Kidney epithelial cell (primary cell): ENCODE data around the gene TBL3. TPM values are rescaled to one million over a fixed set of nuclear protein-coding genes. Genes with fewer than 3 reads are reported as not detected.

ENCODE experiments used
- DNase-seq: peaks from one replicate; pipeline ENCODE4 v3.0.0-alpha.2; 2010; ENCODE audit warnings: low read depth
- H3K27me3 ChIP-seq: 2 replicates; pipeline ENCODE4 v1.6.0; 2011; ENCODE audit warnings: low read length; ENCODE audit not compliant: control insufficient read depth, insufficient read depth
- H3K36me3 ChIP-seq: 2 replicates; pipeline ENCODE4 v1.5.1; 2011; ENCODE audit warnings: low read length; ENCODE audit not compliant: control insufficient read depth, insufficient read depth
- H3K4me3 ChIP-seq: 2 replicates; pipeline ENCODE4 v1.5.1; 2011; ENCODE audit warnings: low read depth, mild to moderate bottlenecking, control low read depth, low read length
- total RNA-seq: library from RNA; depleted of rRNA; stranded (reverse); fragments of >200 nt; gene quantifications from 2 replicates; pipeline ENCODE4 v1.2.3, GENCODE V29; 2015
- TF ChIP-seq, protein P1 (sequence below): IDR thresholded peaks from 2 replicates; pipeline ENCODE4 v1.5.1; 2011; ENCODE audit warnings: mild to moderate bottlenecking, moderate library complexity, low read length, control low read depth, inconsistent platforms; ENCODE audit not compliant: insufficient read depth, poor library complexity, severe bottlenecking

Gene TBL3
- total RNA-seq, 1 donor from 2014 or later, result 70.3 TPM

DNA sequence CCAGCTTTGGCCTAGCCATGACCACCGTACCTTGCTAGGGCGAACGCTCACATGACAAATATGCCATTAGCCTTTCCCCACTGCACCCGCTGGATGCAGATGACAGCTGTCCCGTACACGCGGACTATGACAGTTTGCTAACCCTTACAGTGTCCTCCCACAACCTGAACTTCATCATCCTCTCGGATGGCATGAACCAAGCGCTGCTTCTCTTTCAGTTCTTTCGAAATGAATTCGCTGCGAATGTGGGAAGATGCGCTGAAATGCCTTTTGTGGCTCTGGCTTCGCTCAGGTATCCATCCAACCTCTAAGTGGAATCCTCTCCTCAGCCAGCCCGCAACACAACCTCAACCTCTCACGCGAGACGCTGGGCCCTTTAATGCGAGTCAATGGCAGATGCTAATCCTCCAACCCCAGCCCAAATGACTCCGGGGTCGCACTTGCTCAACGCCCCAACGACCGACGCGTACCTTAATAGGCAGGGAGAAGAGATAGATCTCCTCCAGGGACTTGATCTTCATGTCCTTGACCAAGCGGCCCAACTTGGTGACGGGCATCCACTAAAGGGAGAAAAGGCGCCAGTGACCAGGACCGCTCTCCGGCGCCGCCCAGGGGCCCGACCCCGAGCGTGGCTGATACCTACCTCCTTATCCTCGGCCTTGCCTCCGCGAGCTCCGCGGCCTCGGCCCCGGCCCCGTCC, 7.9 kb upstream of the TBL3 start:
- Histone ChIP-seq H3K4me3 (peak overlapping the region; percentile 75), H3K27me3 (no peaks in the 10 kb centered on the region), H3K36me3 (peaks cover 2% of the 10 kb centered on the region)
- TF ChIP-seq, protein P1, sequence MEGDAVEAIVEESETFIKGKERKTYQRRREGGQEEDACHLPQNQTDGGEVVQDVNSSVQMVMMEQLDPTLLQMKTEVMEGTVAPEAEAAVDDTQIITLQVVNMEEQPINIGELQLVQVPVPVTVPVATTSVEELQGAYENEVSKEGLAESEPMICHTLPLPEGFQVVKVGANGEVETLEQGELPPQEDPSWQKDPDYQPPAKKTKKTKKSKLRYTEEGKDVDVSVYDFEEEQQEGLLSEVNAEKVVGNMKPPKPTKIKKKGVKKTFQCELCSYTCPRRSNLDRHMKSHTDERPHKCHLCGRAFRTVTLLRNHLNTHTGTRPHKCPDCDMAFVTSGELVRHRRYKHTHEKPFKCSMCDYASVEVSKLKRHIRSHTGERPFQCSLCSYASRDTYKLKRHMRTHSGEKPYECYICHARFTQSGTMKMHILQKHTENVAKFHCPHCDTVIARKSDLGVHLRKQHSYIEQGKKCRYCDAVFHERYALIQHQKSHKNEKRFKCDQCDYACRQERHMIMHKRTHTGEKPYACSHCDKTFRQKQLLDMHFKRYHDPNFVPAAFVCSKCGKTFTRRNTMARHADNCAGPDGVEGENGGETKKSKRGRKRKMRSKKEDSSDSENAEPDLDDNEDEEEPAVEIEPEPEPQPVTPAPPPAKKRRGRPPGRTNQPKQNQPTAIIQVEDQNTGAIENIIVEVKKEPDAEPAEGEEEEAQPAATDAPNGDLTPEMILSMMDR, result peak; percentile 13
- DNase-seq, result no peak

DNA sequence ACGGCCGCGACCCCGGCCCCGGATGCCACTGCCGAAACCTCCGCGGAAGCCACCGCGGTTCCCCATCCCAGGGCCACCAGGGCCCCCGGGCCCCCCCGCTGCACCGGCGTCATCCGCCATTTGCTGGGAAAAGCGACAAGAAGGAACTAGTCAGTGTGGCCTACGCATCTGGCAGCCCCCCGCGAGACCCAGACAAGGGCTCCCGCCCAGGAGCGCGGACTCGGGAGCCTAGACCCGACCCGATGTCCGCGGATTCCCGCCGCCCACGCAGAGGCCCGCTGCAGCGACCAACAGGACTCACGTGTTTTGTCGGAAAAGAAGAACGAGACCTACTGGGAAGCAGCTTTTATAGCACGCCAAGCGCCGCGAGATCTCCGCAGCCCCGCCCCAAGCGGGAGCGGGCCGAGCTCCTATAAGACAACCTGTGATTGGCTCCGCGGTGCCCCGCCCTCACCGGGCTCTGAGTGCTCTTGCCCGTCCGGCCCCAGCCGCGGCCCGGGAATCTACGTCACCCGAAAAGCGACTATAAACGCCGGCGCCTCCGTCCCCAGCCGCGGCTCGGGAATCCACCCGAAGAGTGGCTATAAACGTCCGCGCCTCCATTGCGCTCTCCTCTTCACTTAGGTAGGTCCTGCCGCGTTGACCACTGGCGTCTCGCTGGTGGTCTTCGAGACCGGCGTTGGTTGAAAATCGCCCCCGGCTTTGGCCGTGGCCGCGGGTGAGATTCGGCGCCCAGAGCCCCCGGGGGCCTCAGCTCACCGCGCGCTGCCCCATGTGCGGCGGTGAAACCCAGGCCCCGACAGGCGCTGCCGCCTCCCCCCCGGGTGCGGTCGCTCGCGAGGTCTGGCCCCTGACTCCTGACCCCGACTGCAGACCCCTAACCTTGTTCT, 7.1 kb upstream of the TBL3 start, which contains the start of gene RPS2:
Gene RPS2 (minus strand): TSS at position 321 of the 890 bp plus-strand sequence. CDS start 201 bp downstream, at position 120.
- Histone ChIP-seq H3K27me3 (no peaks in the 10 kb centered on the region), H3K36me3 (peaks cover 2% of the 10 kb centered on the region), H3K4me3 (peak within 1 kb of the TSS; percentile 81)
- TF ChIP-seq, protein P1, result no peak
- DNase-seq, result peak; percentile 91

DNA sequence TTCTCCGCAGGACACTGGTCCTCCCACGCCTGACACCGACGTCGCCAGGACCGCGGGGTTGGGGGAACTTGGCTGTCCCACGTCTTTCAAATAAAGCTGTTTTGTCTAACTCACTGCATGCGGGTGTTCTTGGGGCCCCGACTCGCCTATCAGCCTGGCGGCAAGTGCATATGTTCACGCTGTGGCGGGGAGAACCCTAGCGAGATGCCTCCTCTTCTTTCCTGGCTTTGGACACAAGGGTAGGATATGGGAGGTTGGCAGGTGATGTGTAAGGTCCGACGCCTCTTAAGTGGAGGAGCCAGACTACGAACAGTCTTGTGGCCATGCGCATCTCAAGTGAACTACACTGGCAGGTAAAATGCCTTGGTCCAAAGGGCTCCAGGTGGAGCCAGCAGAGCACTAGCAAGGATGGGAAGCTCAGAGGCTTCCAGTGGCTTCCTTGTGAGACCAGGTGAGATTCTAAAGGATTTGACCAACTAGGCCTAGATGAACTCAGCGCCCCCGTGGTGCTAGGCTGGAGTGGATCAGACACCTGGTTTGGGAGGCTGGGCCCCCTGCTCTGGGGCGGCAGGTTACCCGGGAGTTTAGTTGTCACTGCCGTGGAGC, 6.4 kb upstream of the TBL3 start:
- no peaks in the 10 kb centered on the region for H3K27me3 ChIP-seq
- DNase-seq, result no peak
- peak overlapping the region; percentile 81 for H3K4me3 ChIP-seq
- peaks cover 2% of the 10 kb centered on the region for H3K36me3 ChIP-seq
- TF ChIP-seq, protein P1, result no peak

DNA sequence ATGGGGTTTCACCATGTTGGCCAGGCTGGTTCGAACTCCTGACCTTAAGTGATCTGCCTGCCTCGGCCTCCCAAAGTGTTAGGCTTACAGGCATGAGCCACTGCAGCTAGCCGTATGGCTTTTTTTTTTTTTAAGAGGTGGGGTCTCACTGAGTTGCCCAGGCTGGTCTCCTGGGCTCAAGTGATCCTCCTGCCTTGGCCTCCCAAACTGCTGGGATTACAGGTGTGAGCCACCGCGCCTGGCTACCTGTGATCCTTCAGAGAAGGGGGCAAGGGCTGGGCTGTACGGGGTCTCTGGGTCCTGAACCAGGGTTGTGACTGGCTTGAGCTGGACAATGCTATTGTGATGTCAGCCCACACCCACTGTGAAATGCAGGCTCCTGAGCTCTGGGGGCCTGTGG, 5.4 kb upstream of the TBL3 start, which contains the start of gene RNF151:
Gene RNF151 (plus strand): TSS at position 397 of the 400 bp plus-strand sequence. CDS start 26 bp downstream, outside the sequence.
- DNase-seq, result no peak
- peaks cover 2% of the 10 kb centered on the region for H3K36me3 ChIP-seq
- H3K27me3 ChIP-seq, result no peaks in the 10 kb centered on the region
- TF ChIP-seq, protein P1, result no peak
- H3K4me3 ChIP-seq, result peak within 1 kb of the TSS; percentile 81

DNA sequence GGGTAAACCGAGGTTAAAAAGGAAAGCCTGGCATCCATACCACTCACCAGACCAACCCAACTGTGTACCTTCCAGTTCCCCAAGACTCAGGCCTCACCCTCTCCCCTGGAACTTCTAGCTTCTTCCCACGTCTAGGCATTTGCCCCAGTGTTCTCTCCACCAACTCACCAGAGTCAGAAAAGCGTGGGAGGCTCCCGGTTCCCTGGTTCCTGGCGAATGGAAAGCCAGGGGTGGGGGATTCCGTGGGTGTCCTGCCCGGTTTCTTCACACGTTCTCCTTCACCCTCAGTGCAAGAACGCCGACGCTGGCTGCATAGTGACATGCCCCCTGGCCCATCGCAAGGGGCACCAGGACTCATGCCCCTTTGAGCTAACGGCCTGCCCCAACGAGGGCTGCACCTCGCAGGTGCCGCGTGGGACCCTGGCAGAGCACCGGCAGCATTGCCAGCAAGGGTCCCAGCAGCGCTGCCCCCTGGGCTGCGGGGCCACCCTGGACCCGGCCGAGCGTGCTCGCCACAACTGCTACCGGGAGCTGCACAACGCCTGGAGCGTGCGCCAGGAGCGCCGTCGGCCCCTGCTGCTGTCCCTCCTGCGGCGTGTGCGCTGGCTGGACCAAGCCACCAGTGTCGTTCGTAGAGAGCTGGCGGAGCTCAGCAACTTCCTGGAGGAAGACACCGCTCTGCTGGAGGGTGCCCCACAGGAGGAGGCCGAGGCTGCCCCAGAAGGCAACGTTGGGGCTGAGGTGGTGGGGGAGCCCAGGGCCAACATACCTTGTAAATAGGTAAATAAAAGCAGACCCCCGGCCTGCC, 3.5 kb upstream of the TBL3 start:
- TF ChIP-seq, protein P1, result no peak
- peaks cover 2% of the 10 kb centered on the region for H3K36me3 ChIP-seq
- no peak for DNase-seq
- no peaks in the 10 kb centered on the region for H3K27me3 ChIP-seq
- H3K4me3 ChIP-seq, result no peak overlapping the region
